Astrocyte of the hippocampus (primary cell): ENCODE data around the gene CHI3L1.

Experiments used
- DNase-seq: peaks from one replicate; pipeline ENCODE4 v3.0.0; 2011; ENCODE audit warnings: low read depth, low spot score

The CHI3L1 gene

DNA sequence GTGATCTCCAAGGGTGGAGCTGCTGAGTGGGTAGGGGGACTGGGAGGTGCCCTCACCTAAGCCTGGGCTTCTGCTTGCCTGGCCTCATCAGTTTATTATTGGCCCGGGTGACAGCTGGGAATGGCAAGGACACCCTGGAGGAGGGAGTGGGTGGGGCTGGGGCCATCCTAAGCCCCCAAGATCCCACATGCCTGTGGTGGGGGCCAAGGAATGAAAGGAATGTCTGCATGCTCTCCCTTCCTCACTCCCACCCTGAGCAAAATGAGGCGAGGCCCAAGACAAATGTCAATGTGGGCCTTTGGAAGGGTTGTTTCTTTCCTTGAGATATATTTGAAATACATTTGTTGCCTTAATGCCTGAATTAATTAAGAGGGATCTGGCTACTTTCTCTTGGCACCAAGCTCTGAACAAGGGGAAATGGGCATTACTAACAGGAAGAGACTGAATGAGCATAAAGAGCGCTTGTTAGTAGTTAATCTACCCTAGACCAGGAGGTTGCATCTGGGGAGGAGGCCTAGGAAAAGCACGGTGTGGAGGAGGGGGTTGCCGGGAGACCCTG lies 19.7 kb upstream of the CHI3L1 start:
- DNase-seq = peak; percentile 45

DNA sequence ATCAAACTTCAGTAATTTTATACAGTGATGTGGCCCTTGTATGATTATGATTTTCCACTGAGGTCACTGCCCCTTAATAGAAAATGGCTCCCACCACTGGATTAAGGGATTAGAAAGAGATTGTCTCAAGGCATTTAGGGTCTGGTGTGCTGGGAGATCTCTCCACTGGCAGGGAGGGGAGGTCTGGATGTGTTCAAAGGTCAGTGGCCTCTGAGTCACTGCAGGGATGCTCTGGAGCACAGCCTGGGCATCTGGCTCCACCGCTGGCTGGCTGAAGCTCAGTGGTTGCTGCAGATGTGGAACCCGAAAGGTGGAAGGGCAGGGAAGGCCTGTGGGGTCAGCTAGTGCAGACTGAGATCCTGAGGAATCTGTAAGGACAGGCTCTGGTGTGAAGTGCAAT lies 18.3 kb upstream of the CHI3L1 start:
- DNase-seq = no peak

DNA sequence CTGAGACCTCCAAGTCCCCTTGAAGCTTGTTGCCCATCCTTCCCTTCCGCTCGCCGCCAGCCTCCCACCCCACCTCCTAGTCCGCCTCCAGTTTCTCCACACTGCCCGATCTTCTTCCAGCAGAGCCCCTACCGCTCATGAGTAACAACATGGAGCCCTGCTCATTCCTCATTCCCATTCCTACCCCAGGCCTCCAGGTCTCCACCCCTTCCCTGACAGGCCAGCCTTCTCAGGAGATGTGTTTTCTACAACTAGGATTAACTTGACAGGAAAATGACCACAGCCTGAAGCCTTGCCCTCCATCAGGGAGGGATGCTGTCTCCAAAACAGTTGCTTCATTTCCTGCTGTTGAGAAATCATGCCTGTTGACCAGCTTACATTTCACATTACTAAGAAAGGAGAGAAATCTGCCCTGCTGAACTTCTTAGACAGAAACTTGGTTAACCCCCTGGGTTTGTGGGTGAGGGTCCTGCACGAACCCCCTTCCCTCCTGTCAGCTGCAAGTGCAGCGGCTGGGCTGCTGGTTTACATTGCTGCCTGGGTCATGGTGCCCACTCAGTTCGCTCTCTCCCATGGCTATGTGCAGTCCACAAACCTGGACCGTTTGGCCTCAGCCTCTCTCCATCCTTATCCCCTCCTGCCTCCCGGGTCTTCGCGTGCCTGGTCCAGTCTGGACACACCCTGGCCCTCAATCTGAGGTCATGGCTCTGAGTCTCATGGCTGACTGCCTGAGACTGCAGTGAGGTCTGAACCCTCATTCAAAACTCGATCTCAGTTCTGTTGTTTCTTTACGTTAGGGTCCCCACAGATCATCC lies 16.1 kb upstream of the CHI3L1 start:
- DNase-seq = peak; percentile 21

DNA sequence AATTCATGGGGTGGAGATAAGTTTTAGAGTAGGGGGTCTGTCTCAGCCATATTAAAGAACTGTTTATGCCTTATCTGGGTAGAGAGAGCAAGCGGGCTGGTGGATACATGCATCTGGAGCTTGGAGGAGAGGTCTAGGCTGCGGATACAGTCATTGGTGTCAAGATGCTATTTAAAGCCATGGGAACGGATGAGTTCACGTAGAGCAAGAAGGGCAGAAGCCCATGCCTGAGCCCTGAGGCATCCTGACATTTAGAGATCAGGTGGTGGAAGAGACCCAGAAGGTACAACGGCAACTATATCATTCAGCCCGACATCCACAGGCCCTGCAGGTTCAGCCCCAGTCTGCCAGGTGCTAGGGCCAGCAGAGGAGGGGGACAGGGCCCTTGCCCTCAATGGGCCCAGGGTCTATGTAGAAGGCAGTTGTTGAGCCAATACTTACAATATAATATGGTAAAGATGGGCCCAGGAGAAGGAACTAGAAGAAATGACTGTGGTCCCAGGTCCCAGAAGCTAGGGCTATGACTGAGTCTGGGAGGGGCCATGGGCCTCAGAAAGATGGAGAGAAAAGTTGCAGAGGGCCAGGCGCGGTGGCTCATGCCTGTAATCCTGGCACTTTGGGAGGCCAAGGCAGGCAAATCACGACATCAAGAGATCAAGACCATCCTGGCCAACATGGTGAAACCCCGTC lies 15.2 kb upstream of the CHI3L1 start:
- no peak for DNase-seq

DNA sequence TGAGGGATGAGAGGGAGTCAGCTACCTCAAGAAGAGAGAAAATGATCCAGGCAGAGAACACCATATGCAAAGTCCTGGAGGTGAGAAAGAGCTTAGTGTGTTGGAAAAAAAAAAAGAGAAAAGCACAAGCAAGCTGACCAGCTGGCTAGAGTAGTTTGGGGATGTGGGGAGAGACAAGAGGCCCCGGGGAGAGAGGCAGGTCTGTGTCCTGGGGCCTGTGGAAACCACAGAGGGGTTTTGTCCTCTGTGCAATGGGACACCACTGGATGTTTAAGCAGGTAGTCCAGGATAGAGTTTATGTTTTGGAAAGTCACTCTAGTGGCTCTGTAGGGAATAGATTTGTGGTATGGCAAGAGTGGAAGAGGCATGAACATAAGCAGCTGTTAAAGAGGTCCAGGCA lies 14.4 kb upstream of the CHI3L1 start:
- no peak for DNase-seq

DNA sequence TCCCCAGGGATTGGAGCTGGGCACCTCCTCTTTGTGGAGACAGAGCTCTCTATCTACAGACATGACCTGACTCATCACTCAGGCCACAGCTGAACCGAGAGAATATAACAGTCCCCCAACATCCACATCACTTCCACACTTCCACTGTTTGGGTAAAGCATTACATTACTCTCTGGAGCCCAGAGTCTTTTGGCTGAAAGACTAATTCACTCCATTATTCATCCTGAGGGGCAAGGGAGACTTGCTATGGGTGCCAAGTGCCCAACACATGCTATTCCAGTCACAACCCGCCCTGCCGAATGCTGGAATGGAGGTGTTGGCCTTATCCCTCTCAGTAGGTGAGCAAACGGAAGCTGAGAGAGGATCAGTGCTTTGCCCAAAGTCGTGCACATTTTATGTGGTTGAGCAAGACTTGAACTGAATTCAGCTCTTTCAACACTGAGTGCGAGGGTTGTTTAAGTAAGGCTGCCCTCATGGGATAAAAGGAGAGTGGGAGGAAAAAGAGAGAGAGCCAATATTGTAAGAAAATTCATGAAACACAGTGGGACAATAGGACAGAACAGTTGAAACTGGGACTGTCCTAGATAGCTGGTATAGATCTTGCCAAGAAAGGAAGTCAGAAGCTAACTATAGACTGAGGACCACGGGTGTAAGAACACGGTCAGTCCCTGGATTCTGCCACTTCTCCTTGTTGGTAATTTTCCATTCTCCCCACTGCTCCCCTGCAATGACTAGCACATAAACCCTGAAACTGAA lies 13.5 kb upstream of the CHI3L1 start:
- DNase-seq = no peak

DNA sequence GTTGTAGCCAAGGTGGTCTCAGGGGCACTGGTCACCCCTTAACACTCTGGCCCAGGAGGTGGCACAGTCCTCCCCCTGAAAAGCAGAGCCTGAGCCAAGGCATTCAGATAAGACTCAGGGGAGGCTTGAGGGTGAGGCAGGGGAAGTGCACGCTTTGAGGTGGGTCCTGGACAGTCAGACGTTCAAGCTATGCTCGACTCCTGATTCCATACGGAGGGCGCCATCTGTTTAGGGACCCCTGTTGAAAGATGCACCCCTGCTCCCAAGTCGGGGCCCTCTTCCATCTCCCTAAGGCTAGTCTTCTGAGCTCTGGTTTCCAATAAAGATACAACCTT lies 12.9 kb upstream of the CHI3L1 start:
- no peak for DNase-seq

DNA sequence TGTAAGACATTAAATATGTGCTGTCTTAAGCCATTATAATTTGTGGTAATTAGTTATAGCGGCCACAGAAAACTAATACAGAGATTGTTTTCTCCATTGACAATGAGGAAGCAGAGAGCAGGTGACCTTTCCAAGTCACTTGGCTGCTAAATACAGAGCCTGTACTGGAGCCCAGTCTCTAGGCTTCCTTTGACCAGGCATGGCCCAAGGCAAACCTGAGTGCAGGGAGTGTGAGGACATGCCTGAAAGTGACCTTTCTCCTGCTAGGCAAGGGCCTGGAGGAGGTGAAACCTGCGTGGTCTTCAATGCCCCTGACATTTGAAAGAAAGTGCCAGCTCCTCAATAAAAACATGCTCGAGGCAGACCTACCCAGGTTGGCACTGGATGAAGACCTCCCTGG lies 12.5 kb upstream of the CHI3L1 start:
- DNase-seq = no peak

DNA sequence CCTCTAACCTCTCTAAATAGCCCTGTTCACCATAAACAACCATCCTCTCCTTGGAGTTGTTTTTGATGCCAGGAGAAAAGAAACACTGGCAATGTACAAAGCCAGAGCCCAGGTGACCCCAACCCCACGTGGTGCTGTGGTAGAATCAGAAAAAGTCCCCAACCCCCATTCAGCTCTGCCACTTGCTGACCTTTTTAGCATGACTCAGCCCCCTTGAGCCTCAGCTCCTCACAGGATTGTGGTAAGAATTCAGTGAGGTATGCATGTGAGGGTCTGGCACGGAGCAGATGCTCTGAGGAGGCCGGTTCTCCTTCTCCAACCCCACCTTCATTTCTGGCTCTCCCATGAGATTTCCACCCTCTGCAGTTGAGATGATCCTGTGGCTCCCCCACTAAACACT lies 11.1 kb upstream of the CHI3L1 start:
- peak; percentile 93 for DNase-seq

DNA sequence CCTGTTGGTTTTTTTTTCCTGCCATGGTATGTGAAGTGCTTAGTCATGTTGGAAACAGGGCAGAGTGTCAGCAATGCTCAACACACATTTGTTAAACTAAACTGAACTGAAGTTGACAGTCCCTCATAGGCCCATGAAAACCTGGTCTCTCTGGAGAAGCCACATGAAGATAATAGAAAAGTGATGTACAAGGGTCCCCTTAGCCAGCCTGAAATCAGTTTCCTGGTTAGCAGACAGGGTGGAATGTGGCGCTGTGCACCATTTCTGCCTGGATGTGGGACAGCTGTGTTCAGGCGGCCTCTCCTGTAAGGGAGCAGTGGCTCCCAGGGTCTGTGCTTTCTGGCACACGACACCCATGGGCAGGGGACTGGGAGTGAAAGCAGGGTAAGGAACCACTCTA lies 9.9 kb upstream of the CHI3L1 start:
- peak; percentile 28 for DNase-seq

DNA sequence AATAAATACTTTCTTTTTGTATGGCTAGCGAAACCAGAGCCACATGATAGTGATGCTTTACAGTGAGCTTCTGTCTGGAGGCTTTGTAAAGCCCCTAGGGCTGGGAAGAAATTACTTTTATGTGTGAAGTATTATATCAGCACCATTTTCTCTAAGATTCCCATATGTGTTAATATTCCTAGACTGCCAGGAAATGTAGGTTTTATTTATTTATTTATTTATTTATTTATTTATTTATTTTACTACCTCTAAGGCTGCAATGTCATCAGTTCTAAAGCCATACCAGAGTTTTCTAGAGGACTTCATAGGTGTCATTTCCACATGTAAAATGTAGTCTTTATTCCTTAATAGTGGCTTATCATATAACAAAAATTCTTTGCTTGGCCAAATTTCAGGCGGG lies 4.4 kb upstream of the CHI3L1 start:
- no peak for DNase-seq

DNA sequence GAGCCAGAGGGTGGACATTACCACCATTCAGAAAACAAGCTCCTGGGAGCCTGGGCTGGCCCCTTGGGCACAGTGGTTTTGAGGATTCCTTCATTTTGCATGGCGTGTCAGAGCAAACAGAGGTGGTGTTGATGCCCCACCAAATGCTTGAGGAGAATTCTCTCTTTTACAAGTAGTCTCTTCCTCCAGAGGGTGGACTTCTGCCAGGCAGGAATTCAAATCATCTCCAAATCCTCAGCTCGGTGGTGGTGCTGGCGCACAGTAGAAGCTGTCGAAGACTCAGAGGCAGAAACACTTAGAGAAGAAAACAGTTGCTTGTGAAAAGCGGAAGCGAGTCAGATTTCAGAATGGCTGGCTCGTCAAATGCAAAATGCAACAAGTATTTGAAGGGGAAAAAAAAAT lies 3.4 kb upstream of the CHI3L1 start:
- DNase-seq = no peak

DNA sequence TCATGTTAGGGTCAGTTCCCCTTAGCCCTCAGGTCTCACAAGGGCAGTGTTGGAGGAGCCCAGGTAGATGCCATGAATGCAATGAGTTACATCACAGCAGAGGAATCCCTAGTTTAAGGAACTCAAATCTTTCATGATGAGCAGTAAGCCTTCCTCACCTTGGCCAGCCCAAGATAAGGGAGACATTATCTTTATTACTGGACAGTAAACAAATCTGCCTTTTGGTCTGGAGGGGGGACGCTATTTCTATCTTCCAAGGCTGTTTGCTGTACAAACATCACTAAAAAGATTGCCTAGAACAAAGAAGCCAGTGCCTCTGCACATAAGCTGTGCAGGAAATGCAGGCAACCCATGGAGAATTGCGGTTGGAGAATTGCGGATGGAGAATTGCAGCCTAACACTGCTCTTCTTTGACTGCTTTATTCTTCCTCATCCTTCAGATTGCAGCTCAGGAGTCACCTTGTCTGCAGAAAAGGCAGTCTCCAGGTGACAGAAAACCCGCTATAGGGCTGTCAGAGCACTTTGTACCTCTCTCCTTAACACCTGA lies 2.3 kb upstream of the CHI3L1 start:
- no peak for DNase-seq

DNA sequence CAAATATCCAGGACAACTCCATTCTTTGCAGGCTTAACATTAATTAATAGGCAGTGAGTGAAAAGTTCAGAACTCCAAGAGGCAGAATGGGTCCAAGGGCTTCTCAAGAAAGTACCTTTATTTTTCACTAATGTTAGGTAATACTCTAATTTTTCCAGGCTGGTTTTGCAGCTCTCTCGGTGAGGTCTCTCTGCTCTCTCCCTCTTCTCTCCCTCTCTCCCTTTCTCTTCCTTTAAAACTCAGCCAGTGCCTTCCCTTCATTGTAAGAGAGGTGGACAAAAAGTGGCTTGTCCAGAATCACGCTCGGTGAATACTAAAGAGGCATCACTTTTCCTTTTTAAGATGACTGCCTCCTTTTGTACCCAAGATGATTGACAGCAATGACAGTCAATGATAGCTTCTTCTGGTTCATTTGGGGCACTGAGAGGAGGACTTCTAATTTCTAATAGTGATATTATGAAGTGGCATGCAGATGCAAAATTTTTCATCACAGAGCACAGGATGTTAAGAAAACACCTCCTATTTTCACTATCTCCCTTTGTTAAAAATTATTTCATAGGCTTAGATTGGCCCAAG lies 1.3 kb upstream of the CHI3L1 start:
- no peak for DNase-seq

DNA sequence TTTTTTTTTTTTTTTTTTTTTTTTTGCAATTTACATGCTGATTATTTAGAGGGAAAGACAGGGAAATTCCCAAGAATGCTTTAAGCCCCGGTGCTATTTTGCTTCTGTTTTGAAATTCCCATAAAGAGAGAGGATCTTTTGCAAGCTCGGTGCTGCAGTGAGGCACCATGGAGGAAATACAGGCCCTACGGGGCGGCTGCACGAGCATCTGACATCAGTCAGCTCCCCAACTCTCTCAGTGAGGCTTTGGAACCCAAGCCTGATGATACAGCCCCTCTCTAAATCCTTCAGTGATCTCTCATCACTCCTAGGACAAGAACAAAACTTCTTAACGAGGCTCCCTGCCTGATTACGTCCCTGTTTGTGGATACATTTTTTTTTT lies 791 bp upstream of the CHI3L1 start:
- DNase-seq = no peak

DNA sequence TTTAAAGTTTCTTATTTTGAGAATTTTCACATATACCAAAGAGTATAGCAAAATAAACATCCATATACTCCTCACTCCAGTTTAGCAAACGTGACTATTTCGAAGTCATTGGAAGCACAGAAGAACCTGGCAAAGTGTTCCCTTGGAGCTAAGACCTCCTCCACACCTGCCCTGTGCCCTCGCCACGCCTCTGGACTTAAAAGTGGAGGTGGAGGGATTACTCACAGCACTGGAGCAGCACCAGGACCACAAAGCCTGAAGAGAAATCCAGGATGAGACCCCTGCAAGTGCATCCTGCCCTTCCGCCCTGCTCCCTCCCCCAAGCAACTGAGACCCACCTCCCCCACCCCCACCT lies 436 bp downstream of the CHI3L1 start:
- DNase-seq = no peak

DNA sequence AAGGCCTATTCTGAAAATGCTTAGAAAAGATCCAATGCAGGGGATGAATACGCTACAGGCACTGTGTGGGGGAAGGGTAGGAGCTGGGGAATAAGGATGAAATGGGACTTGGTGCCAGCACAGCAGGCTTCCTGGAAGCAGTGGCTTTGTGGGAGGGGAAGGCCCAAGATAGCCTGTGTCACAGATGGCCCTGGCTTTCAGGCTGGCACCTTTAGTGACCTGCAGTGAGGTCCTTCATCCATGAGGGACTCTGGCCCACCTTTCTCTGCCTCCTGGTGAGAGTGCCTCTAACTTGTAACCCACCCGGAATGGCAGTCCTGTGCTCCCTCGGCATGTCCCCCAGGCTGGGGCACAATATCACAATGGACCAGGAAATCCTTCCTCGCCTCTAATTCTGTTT lies 919 bp downstream of the CHI3L1 start:
- DNase-seq = no peak

DNA sequence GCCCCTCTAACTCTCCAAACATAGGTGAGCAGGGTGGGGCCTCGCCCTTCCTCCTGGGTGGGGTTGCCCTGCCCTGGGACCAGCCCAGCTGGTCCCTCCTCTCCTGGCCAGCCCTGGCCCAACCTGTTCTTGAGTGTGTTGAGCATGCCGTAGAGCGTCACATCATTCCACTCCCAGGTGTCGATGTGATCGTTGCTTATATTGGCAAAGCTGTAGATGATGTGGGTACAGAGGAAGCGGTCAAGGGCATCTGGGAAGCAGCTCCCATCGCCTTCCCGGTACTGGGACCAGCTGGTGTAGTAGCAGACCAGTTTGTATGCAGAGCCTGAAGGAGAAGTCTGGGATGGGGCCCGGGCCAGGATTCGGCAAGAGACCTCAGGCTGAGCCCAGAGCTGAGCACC lies 1.4 kb downstream of the CHI3L1 start:
- no peak for DNase-seq

DNA sequence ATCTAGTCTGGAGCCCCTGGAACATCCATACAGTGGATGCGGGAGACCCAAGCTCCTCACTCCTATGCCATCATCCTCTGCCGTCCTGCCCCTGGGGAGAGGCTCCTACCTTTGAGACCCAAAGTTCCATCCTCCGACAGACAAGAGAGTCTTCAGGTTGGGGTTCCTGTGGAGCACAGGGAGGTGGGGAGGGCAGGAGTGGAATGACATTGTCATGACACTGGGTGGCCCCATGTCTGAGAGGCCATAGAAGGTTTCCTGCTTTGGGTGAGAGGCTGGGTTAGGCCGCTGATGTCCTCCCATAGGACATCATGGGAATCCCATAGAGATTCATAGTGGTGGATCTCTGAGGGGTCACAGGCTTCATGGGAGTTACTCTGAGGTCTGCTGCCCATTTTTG lies 2.0 kb downstream of the CHI3L1 start:
- DNase-seq = no peak

DNA sequence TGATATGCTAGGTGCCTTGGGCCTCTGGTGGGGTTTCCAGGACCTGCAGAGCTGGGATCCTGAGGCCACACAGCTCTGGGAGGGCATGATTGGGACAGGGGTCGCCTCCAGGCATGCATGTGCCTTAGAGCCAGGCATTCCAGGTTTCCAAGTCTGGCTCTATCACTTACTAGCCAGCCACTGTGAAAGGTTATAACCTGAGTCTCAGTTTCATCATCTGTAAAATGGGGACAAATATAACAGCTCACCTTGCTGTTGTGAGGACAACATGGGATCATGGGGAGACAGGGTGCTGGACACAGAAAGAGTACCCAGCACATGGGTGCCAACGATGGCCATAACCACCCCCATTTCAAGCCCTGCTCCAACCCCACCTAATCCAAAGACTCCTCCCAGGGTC lies 2.7 kb downstream of the CHI3L1 start:
- DNase-seq = no peak

DNA sequence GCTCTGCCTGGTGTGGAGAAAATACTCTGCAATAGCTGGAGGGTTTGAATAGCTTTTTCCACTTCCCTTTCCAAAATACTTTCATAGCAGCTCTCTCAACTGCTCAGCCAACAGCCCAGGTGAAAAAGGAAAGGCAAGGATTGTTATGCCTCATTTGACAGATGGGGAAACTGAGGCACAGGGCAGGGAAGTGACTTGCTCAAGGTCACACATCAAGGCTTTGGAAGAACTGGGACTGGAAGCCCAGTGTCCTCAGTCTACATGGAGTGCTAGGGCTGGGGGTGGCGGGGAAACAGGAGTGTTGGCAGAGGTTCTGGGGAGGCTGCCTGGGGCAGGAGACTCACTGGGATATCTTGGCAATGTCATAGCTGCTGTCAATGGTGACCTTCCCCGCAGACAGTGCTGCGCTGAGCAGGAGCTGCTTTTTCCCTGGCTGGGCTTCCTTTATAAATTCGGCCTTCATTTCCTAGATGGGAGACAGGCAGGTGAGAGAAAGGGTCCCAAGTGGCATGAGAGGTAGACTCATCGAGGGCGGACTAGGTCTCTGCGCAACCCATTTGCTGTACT lies 4.0 kb downstream of the CHI3L1 start:
- DNase-seq = no peak
